ENCODE data around the gene SLC25A33.

Gene SLC25A33

DNA sequence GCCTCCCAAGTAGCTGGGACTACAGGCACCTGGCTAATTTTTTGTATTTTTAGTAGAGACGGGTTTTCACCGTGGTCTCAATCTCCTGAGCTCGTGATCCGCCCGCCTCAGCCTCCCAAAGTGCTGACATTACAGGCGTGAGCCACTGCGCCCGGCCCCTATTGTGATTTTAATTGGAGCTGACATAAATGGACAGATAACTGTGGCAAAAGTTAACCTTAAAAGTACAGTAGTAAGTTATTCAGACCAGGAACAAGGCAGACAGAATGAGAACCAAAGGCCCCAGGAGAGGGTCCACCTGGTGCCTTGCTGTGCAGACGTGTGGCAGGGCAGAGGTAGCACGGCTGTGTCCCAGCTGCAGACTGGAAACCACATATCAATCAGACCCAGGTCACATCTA is 60.5 kb downstream of the SLC25A33 start:
- TF ChIP-seq CTCF (IDR thresholded peaks at IDR 0.05; ENCODE audit: low read depth, low read length), result no peak
- H3K4me3 ChIP-seq (ENCODE audit: low read depth, low read length), result no peak overlapping the region

DNA sequence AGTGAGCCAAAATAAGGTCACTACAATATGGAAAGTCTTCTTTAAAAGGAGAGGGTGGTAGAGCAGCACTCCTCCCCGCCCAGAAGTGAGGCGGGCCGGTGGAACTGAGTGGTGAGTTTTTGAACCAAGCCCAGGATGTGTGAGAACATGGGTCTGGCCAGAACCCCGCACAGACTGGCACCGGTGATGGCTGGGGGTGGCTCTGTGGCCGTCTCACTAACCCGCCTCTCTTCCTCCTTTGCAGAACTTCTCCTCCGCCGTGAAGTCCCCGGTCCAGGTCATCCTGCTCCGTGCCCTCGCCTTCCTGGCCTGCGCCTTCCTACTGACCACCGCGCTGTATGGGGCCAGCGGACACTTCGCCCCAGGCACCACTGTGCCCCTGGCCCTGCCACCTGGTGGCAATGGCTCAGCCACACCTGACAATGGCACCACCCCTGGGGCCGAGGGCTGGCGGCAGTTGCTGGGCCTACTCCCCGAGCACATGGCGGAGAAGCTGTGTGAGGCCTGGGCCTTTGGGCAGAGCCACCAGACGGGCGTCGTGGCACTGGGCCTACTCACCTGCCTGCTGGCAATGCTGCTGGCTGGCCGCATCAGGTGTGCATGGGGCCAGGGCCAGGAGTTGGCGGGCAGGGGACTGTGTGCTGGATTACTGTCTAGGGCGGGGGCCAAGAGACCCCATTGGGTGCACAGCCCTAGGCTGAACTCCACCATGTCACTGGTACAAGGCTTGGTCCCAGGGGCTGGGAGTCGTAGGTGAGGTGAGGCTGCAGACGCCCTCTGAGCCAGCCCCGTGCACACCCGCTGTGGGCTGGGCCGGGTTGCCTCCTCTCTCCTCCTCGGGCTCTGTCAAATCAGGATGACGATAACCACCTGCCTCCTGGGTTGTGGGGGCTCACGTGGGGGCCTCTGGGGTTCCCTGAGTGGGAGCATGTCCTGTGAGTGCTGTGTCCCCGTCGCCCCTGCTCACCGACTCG is 61.9 kb downstream of the SLC25A33 start:
- no peak for TF ChIP-seq CTCF (IDR thresholded peaks at IDR 0.05; ENCODE audit: low read depth, low read length)

DNA sequence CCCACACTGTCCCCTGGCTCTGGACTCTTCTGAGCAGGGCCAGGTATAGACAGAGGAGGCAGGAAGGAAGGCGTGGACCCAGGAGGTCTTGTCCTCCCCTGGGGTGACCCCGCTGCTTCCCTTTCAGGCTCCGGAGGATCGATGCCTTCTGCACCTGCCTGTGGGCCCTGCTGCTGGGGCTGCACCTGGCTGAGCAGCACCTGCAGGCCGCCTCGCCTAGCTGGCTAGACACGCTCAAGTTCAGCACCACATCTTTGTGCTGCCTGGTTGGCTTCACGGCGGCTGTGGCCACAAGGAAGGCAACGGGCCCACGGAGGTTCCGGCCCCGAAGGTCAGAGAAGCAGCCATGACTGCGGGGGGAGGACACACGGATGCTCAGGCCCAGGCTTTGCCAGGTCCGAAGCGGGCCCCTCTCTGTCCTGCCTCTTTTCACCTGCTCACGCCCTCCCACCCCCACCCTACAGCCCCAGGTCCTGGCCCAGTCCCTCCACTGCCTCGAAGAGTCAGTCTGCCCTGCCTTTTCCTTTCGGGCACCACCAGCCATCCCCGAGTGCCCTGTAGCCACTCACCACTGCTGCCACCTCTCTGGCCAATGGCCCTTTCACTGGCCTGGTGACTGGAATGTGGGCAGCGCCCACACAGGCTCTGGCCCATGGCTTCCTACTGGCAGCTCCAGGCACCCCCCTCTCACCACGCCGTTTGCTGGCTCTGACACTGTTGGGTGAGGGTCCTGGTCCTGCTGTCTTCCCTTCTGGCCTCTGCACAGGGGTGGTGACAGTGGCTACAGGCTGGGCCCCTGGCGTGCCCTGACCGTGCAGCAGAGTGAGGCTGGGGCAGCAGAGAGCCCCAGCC is 62.9 kb downstream of the SLC25A33 start:
- H3K4me3 ChIP-seq (ENCODE audit: low read depth, low read length), result no peak overlapping the region
- TF ChIP-seq CTCF (IDR thresholded peaks at IDR 0.05; ENCODE audit: low read depth, low read length), result no peak

More for the DNA sequence above, 61.9 kb downstream of the SLC25A33 start:
- no peak overlapping the region for H3K4me3 ChIP-seq (ENCODE audit: low read depth, low read length)

GRCh38 chr1:9602794-9603167 is 63.5 kb downstream of the SLC25A33 start:
- no peak for TF ChIP-seq CTCF (IDR thresholded peaks at IDR 0.05; ENCODE audit: low read depth, low read length)
- no peak overlapping the region for H3K4me3 ChIP-seq (ENCODE audit: low read depth, low read length)

DNA sequence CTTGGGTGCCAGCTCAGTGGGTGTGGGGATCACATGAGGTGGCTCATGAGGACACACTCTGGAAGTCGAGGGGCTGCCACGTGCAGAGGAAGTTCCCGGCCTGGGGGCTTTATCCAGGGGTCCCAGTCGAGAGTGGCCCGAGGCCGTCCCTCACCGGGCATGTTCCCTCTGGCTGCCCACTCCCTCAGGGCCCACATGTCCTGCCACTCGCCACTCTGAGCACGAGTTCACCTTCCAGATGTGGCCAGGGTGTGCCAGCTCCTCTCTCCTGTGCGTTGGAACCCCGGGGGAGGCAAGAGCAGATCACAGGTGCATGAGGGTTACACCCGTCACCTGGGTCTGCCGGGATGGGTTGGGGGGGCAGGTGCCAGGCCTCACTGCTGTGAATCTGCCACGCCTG is 64.0 kb downstream of the SLC25A33 start:
- TF ChIP-seq CTCF (IDR thresholded peaks at IDR 0.05; ENCODE audit: low read depth, low read length), result no peak

DNA sequence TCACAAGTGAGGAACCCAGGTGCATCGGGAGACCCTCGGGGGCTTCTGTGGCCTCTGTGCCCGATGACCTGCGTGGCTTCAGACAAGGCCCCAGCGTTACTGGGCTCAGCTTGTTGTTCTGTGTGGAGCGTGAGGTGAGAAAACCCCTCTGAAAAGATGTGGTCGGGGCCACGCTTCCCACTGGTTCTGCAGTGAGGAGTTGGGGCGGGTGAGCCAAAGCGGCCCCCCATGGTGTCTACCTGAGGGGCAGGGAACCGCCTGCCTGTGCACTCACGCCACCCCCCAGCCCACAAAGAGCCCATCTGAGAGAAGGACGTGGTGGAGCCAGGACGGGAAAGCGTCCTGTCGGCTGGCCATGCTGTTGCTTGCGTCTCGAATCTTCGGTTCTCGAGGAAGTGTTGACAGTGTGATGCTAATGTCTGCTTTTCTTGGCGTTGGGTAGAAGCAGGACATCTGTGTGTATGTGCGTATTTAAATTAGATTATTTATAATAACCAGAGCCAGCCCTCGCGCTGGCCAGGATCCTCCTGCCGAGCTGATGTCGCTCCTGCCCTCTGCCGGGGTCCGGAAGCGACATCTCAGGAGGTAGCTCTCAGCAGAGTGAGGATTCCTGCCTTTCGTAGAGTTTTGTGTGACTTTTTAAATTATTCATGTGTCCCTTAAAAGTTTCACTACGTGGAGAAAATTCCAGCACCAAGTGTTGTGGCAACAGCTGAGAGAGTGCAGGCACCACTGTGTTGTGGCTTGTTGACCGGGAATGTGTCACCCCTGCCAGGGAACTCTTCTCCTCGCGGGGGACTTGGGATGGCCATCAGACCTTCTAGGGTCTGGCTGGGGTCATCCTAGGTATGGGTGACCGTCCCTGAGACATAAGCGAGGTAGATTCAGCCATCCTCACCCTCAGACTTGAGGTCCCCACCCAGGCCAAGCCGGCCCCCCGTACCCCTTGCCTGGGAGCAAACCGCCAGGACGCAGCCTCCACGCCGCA is 64.8 kb downstream of the SLC25A33 start:
- no peak overlapping the region for H3K4me3 ChIP-seq (ENCODE audit: low read depth, low read length)
- TF ChIP-seq CTCF (IDR thresholded peaks at IDR 0.05; ENCODE audit: low read depth, low read length), result no peak

More for the DNA sequence above, 64.0 kb downstream of the SLC25A33 start:
- no peak overlapping the region for H3K4me3 ChIP-seq (ENCODE audit: low read depth, low read length)
